Measurements from ENCODE around the gene BEND5.

Gene BEND5

DNA sequence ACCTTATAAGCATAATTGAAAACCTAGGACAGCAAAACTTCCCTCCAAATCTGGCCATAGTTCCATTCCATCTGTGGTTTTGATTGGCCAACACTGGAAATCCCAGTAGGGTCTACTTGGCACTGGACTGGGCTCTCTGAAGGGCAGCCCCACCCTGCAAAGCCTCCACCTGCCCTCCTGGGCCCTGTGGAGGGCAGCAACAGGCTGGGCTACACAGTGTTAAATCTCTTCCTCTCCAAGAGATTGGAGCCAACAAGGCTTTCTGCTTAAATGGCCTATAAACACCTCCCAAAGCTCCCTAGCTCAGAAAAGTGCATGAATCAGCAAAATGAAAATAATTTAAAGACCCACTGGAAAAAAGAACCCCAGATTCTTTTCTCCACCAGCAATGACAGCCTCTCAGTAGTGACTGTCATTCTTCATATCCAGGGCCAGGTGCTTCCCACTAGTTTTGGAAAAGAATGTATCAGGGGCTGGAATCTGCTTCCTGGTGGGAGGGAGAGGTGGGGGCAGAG lies 58.5 kb downstream of the BEND5 start:
- peak in 2 of 3 donors; percentile 4 for DNase-seq

DNA sequence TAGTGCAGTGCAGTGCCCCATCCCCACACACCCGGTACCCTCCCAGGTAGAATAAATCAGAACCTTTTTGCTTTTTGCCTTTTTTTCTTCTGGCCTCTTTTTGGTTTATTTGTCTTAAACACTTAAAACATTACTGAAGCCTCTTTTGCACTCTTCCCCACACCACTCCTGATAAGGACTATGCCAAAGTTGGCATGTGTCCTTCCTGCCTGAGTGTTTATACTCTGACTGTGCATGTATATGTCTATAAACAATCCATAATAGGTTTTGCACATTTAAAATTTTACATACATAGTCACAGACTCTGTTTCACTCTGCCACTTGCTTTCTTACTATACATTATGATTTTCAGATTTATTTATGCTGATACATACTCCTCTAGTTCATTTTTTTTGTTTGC lies 59.6 kb downstream of the BEND5 start:
- no peak for DNase-seq

DNA sequence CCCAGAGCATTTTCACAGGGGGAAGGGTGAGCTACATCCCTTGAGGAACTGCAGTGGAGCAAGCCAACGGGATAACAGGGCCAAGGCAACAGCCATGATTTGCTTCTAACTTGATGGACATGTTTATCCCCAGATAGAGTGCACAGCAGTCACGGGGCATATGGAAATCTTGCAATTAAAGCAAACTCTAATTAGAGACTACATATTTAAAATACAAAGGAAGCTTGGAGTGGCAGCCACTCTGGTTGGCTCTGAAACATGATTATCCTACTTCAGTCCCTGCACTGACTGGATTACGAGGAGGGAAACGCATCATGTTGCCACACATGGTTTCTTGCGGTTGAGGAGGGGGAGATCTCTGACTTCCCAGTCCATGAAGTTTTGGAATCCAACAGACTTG lies 60.8 kb downstream of the BEND5 start:
- no peak for DNase-seq

DNA sequence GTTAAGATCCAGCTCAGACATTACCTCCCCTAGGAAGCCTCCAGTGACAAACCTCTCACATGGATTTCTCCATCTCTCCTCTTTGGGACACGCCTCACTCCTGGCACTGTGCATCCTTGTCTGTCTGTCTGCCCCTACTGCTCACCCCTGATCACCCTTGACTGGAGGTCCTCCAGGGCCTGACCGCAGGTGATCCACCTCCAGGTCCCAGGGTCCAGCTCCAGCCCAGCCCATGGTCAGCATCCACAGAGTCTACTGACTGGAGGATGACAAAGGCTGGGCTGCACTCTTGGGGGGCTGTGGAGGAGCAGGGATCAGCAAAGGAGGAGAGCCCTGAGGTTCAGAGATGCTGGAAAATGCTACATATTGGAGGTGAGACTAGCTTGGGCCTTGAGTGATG lies 65.8 kb downstream of the BEND5 start:
- DNase-seq, result no peak

DNA sequence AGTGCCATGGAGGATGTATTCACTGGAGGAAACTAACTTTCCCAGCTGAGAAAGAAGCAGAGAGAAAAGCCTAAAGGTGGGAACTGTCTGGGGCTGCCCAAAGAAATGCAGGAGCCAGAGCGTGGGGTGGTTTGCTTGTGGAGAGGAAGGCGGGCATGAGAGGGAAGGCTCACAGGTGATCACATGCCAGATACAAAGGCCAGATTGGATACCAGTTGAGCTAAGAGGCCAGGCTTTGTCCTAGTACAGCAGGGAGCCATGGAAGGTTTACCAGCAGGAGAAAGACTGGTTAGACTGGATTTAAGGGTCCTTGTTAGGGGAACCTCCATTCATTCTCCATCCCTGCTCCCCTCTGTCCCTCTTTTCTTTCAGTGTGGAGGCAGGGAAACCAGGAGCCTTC lies 66.4 kb downstream of the BEND5 start:
- no peak for DNase-seq

DNA sequence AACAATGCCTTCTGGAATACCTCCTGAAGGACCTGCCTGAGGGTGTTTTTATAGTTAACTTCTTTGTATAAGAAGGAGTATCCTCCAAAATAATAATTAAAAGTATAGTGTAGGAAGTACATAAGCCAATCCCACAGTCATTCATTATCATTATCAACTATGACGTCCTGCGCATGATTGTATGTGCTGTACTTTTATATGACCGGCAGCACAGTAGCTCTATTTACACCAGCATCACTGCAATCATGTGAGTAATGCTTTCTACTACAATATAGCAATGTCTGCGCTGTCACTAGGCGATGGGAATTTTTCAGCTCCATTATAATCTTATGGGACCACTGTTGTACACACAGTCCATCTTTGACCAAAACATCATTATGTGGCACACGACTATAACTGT lies 72.0 kb downstream of the BEND5 start:
- no peak for DNase-seq

DNA sequence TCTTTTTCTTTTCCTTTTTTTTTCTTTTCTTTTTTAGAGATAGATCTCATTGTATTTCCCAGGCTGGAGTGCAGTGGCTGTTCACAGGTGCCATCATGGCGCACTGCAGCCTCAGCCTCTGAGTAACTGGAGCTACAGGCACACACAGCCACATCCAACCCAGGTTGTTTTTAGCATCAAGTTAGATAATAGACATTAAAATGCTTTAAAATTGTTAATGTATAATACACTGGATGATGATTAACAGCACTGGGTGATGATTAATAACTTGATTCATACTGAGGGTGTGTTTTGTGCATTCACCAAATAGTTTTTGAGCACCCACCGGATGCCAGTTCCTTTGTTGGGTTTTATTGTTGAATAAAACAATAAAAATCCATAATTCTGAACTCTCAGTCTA lies 75.2 kb downstream of the BEND5 start:
- DNase-seq, result no peak

DNA sequence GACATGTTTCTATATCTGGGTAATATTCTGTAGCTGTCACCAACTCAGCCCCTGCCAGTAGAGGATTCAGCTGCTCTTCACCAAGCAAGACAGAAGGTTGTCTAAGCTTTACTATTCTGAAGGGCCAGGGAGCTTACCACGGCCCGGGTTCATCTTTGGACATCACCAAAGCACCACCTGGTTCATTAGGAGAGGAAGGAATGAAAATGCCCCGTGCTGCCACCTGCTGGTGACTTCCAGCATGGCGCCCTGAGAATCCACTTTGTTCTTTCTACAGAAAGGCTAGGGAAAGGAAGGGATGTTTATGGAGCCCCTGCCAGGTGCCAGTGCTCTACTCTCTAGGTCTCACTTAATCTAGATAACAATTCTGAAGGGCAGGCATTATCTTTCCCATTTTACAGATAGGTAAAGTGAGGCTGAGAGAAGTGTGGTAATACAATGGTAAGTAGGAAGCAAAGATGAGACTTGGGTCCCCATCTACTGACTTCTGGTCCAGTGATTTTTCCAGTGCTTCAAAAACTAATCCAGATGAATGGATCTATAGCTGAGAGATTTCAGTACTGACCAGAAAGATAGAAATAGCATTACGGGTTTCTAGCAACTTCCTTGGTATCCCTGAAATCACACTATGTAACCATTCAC lies 79.5 kb downstream of the BEND5 start:
- peak; percentile 62 to 73 (median 70) for DNase-seq

DNA sequence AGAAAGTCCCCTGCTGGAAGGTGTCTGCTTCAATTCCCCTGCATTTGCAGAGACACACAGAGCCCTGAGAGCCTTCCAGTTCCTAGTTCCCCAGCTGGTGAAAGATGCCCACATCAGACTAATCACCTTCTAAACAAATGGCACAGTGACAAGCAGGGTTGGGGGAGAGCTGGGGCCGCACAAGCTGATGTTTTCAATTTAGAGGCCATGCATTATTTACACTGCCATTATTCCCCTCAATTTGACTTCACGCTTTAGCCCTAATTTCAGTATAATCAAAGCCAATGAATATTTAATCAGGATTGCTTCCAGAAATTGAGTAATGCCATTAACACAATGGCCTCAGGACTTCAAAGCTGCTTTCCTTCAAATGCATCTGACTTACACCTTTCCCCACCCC lies 81.5 kb downstream of the BEND5 start:
- no peak for DNase-seq

DNA sequence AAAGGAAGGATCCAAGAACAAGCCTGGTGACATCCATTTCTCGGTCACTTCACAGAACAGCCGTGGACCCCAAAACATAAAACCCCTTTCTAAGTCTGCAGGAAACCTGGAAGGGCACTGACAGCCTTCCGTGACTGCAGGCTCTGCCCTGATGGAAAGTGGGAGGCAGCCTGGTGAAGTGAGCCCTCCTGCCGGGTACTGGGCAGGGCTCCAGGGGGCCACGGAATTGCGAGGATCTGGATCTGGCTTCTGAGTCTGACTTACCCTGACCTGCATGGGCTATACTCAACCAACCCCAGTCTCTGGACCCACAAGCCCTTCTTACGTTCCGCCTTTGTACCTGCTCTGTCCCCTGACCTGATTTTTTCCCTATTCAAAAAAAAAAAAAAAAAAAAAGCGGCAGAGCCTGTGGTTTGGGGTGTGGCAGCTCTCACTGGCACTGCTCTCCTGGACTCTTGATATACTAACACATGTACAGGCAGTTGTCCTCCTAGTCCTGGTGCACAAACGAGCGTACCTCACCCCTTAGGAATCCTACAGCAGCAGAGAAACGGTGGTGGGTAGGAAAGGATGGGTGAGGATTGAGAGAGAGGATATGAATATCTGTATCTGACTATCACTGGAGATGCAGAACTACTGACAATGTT lies 82.9 kb downstream of the BEND5 start:
- no peak for DNase-seq

DNA sequence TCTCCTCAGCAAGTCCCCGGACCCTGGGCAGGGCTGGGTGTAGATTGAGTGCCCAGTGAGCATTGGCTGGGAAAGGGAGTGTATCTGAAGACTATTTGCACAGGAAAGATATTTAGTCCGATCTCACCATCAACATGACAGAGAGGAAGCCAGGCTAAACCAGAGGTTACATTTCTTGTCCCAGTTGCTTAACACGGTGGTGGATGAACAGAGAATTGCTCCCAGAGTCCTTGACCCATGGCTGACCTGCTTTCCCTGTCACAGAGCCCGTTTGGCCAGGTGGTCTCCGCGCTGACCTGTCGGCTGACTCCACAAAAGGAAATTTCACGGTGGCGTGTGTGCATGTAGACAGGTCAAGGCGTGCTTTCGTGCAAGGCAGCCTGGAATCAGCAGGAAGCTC lies 83.5 kb downstream of the BEND5 start:
- no peak for DNase-seq

DNA sequence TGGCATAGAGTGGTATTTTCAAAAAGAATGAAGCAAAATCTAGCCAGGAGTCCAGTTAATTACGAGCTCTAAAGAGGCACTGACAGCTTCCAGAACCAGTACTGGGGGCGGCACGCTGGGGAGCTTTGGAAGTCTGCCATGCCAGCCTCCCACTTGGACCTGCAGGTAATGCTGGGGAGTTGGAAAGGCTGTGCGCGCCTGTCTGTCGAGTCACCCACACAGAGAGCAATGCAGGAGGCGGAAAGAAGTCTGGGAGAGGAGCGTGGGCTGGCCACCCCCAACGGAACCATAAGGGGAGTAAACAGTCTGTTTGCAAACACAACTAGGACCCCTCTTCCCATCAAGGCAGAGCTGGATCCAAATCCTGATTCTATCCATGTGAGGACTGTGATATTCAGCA lies 84.5 kb downstream of the BEND5 start:
- no peak for DNase-seq

DNA sequence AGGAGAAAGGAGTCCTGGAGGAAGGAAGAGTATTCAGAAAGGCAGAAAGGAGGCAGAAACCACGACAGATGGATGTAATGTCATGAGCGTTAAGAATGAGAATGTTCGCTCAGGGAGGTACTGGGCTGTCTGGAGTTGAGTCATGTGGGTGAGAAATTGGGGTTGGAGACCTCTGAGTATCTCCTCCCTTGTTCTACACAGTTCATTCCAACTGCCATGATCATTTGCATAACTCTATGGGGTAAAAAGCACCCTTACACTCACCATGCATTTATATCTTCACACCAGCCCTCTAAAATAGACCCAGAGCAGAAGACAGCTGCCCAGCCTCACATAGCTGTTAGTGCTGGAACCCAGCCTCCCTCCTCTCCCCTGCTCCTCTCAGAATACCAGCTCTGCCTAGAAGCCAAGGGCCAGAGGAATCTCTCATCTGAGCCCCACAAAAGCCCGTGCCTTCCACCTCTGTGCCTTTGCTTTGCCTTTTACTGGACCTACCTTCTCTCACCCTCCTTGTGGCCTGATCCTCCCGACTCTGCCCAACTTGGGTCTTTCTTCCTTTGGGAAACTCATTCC lies 85.2 kb downstream of the BEND5 start:
- no peak for DNase-seq

DNA sequence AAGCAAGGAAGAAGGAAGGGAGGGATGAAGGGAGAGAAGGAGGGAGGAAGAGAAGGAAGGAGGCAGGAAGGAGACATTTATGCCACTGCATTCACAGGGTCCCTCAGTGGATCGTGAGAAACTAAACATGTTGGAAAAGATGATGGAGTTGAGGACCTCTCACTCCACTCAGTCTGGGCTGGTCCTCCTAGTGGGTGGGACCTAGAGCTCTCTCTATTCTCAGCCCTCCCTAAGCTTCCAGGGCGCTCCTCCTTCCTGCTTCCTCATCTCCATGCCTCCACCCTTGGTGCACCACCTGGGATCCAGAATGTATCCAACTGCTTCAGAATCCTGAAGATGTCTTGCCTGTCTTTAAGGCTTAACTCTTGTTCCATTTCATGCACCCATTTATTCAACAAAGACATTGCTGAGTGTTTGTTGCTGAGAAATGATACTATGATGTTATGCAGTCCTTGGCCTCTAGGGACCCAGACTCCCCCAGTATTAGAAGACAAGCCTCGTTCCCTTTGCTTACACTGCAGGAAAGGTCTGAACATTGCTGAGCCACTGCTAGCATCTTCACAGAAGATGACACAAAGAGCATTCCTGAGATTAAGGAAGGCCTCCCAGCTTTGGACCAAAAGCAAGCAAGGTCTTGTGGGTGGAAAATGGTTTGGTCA lies 88.5 kb downstream of the BEND5 start:
- peak in 2 of 3 donors; percentile 8 to 17 for DNase-seq

DNA sequence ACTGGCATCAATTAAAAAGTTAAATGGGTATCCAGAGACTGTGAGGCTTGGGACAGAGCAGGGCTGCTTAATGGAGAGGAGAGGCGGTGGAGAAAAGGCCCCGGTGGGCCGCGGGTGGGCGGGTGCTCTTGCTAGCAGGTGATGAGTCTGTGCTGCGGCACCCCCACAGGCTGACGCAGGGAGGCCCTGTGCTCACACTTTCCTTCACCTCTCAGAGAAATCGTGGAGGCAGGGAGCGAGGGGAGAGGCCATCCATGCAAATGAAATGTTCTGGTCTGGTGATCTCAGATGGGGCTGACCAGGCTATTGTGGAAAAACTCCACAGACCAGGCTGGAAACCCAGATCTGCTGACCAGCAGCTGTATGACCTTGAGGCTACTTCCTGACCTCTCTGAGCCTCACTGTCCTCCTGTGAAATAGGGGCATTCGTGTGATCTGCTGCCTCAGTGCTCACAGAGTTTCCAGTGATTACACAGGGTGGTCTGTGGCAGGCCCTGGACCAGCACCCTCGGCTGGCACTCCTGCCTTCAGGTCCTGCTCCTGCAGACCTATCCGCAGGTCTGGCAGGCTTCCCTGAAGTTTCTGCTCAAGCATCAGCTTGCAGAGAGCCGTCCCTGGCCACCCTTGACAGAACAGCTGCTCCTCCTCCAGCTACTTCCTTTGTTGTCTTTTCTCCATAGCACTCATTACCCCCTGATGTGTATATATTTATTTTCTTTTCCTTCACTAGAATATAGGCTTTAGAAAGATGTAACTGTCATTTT lies 89.2 kb downstream of the BEND5 start:
- no peak for DNase-seq

DNA sequence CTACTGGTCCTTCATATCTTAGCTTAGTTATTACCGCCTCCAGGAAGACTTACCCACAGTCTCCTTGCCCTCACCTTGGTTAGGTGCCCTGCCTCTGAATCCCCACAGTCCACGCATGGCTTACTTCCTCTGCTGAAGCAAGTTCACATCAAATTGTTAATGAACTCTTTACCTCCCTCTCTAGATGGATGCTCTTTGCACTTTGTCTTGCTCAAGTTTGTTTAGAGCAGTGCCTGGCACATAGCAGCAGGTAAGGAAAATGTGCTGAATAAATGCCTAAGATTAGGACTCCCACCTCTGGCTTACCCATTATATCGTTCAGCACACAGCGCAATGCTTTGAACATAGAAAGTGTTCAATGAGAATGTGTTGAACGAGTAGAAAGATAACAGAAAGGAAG lies 90.5 kb downstream of the BEND5 start:
- no peak for DNase-seq

DNA sequence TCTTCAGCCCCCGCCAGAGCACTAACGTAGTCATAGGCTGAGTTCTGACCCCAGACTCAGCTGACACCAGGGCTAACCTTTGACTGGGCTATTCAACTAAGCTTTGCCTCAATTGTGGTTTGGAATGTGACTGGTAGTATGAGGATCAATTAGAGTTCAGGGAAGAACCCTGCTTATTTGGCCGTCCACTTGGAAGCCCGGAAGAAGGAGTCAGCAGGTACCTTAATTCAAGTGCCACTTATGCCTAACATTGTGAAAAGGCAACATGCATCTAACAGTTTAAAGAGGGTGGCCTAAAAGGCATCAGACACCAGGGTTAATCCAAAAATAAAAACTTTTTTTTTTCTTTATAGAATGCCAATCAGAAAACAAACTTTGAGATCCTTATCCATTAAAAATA lies 92.3 kb downstream of the BEND5 start:
- DNase-seq, result no peak

DNA sequence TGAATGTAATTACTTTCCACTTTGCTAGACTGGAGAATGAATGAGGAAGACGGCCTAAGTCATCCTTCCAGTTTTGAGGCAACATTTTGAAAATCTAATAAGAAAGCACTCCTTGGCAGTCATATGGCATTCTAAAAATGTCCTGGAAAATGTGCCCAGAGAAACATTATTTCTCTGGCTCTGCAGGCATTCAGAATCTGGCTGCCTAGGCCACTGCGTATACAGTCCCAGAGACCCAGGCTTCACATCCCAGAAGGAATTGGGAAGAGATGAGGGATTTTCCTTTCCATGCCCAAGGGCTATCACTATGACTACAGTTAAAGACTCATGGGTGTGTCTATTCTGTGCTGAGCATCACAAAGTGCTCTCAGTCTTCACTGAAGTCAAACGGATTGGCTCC lies 92.9 kb downstream of the BEND5 start:
- DNase-seq, result no peak

DNA sequence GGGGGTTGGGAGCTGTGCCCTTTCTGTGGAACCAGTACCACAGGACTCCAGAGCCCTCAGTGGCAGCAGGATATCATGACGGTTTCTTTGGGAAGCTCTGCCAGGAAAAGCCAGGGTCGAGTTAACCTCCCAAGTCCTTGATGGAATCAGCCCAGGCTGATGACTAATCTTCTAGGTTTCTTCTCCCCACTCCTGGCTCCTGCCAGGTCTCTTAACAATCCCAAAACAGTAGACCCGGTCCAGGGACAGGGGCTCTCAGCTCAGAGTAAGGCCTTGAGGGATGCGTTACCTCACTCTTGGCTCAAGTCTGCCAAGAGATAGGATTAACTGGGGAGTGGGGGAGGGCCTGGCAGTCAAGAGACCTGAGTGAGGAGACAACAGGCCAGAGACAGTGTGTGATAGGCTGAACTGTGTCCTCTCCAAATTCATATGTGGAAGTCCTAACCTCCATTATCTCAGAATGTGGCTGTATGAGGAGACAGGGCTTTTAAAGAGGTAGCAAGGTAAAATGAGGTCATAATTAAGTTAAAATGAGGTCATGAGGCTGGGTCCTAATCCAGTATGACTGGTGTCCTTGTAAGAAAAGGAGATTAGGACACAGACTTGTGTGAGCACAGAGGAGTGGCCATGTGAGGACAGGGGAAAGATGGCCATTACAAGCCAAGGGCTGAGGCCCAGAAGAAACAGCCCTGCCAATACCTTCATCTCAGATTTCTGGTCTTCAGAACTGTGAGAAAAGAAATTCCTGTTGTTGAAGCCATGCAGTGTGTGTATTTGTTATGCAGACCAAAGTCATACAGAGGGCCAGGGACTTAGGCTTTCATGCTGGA lies 95.0 kb downstream of the BEND5 start:
- DNase-seq, result no peak

DNA sequence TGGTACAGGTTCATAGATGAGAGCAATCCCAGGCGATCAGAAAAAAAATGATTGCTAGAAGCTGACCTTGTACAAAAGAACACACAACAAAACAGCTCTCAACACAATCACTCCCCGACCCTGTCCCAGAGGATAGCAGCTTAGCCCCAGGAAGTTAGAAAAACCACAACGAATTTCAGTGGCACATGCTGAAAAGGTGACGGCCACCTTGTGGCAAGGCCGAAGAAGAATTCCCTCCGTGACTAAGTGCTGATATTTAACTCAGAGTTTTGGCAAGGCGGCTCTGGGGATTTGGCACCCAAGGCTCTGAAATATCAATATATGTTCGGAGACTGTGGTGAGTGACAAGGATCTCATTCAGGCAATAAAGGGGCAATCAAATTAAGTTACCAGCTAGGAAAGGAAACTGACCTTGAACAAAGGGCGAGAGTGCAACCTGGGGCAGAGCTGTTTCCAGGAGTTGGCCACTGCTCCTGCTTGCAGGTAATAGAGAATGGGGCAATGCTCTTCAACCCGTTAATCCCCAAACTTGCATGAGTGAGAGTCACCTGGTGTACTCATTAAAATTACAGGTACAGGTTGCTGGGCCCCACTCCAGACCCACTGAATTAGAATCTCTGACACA lies 96.2 kb downstream of the BEND5 start:
- no peak for DNase-seq

DNA sequence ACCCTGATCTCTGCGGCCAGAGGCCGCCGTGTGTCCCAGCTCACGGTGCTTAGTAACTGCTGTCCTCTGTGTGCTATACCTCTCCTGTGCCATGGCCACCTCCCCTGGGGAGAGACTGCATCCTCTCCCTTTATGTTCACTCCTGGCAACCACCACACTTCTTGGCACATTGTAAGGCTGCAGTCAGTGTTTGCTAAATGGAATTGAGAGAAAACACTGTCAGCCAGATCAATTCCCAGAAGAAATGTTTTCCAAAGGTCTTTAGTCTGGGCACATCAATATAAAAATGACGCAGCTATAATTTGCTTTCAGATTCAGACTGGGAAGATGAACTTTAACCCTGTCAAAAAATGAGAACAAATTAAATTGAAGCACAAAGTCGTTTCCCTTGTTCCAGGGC lies 96.8 kb downstream of the BEND5 start:
- DNase-seq, result no peak
